ENCODE measurements around the gene ASIC4. TPM values are rescaled to one million over a fixed set of nuclear protein-coding genes. Genes with fewer than 3 reads are reported as not detected.

The ASIC4 gene
- total RNA-seq, 2 experiments from 2014 or later: 0.73 to 0.74 TPM

- intact Hi-C loops (cut with micrococcal nuclease; ENCODE audit: unreplicated experiment): no loop called here
- no TSS peak for BruUV-seq (replicated peaks)
- no peaks in the 10 kb centered on the region for H3K9me2 ChIP-seq (ENCODE audit: insufficient read depth, low read length)
- H3K36me3 ChIP-seq (ENCODE audit: insufficient read depth, low read length): no peaks in the 10 kb centered on the region
- H3K4me2 ChIP-seq (ENCODE audit: low read length): no peak overlapping the region
- no peaks in the 10 kb centered on the region for H3K9me3 ChIP-seq (ENCODE audit: low read length)
- DNase-seq (ENCODE audit: low spot score): no peak
- H2AFZ ChIP-seq (ENCODE audit: low read length): no peak overlapping the region
- H3K4me3 ChIP-seq (ENCODE audit: low read depth, low read length, poor library complexity, severe bottlenecking): no peak overlapping the region
- POLR2A ChIA-PET: interaction anchor here (0.7 to 1.0 kb wide), 2 partner anchors 50 to 1762 kb away, joined by 3 read pairs; no protein-coding TSS in a partner anchor
- H3K4me1 ChIP-seq (ENCODE audit: insufficient read depth, low read length, poor library complexity, severe bottlenecking): no peaks in the 10 kb centered on the region
- H3K79me2 ChIP-seq (ENCODE audit: insufficient read depth, low read depth, low read length): no peaks in the 10 kb centered on the region
- H4K20me1 ChIP-seq (ENCODE audit: insufficient read depth, low read length): no peaks in the 10 kb centered on the region; the same call in 1 of the 2 replicates
- CTCF ChIA-PET (ENCODE audit: unreplicated experiment): no interaction called here
- H3K27ac ChIP-seq (ENCODE audit: low read depth, low read length, poor library complexity, severe bottlenecking): no peak overlapping the region
- TF ChIP-seq EZH2phosphoT487 (IDR thresholded peaks at IDR 0.05; ENCODE audit: borderline replicate concordance, low read depth, low read length): no peak
- TF ChIP-seq, protein P1, sequence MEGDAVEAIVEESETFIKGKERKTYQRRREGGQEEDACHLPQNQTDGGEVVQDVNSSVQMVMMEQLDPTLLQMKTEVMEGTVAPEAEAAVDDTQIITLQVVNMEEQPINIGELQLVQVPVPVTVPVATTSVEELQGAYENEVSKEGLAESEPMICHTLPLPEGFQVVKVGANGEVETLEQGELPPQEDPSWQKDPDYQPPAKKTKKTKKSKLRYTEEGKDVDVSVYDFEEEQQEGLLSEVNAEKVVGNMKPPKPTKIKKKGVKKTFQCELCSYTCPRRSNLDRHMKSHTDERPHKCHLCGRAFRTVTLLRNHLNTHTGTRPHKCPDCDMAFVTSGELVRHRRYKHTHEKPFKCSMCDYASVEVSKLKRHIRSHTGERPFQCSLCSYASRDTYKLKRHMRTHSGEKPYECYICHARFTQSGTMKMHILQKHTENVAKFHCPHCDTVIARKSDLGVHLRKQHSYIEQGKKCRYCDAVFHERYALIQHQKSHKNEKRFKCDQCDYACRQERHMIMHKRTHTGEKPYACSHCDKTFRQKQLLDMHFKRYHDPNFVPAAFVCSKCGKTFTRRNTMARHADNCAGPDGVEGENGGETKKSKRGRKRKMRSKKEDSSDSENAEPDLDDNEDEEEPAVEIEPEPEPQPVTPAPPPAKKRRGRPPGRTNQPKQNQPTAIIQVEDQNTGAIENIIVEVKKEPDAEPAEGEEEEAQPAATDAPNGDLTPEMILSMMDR (conservative IDR thresholded peaks at IDR 0.05; ENCODE audit: low read length): no peak
Measured at GRCh38 chr2:219474285-219475060, 39.8 kb upstream of the ASIC4 start.

- Histone ChIP-seq H3K4me2 (ENCODE audit: low read length) (no peak overlapping the region), H3K4me3 (ENCODE audit: low read depth, low read length, poor library complexity, severe bottlenecking) (no peak overlapping the region), H3K27ac (ENCODE audit: low read depth, low read length, poor library complexity, severe bottlenecking) (no peak overlapping the region), H3K9me2 (ENCODE audit: insufficient read depth, low read length) (no peaks in the 10 kb centered on the region), H2AFZ (ENCODE audit: low read length) (no peak overlapping the region), H3K36me3 (ENCODE audit: insufficient read depth, low read length) (no peaks in the 10 kb centered on the region), H3K79me2 (ENCODE audit: insufficient read depth, low read depth, low read length) (no peaks in the 10 kb centered on the region), H3K9me3 (ENCODE audit: low read length) (no peaks in the 10 kb centered on the region), H3K4me1 (ENCODE audit: insufficient read depth, low read length, poor library complexity, severe bottlenecking) (no peaks in the 10 kb centered on the region), H4K20me1 (ENCODE audit: insufficient read depth, low read length) (no peaks in the 10 kb centered on the region; the same call in 1 of the 2 replicates)
- CTCF ChIA-PET (ENCODE audit: unreplicated experiment): interaction anchor here (1.1 kb wide), 1 partner anchor 19 kb away, joined by 6 read pairs; no protein-coding TSS in a partner anchor
- DNase-seq (ENCODE audit: low spot score): no peak
- no TSS peak for BruUV-seq (replicated peaks)
- POLR2A ChIA-PET: interaction anchor here (1.0 kb wide), 1 partner anchor 49 kb away, joined by 3 read pairs; no protein-coding TSS in a partner anchor
- no peak for TF ChIP-seq EZH2phosphoT487 (IDR thresholded peaks at IDR 0.05; ENCODE audit: borderline replicate concordance, low read depth, low read length)
- TF ChIP-seq, protein P1 (conservative IDR thresholded peaks at IDR 0.05; ENCODE audit: low read length): no peak
- intact Hi-C loops (cut with micrococcal nuclease; ENCODE audit: unreplicated experiment): no loop called here
Measured at GRCh38 chr2:219475278-219475677, 39.0 kb upstream of the ASIC4 start.

Measured in OCI-LY7 (cell line).